SK-N-SH treated with all-trans-retinoic acid at 6 μM for 48 hours (cell line): ENCODE measurements around the gene GGTLC2.

Source experiments
- BACH2 ChIP-seq: fragments of 250-450 bp; sonication (Bioruptor Pico); IDR thresholded peaks from 2 replicates; pipeline ENCODE4 v1.9.0; 2021; ENCODE audit warnings: mild to moderate bottlenecking, borderline replicate concordance
- CREB5 ChIP-seq: fragments of 250-450 bp; sonication (Bioruptor Pico); IDR thresholded peaks from 2 replicates; pipeline ENCODE4 v1.5.1; 2020; ENCODE audit warnings: low read depth, mild to moderate bottlenecking, moderate library complexity
- ESRRG ChIP-seq: fragments of 250-450 bp; sonication (Bioruptor Pico); IDR thresholded peaks from 2 replicates; pipeline ENCODE4 v1.6.1; 2021; ENCODE audit warnings: mild to moderate bottlenecking
- GLIS3 ChIP-seq: fragments of 250-450 bp; sonication (Bioruptor Pico); IDR thresholded peaks from 2 replicates; pipeline ENCODE4 v1.5.0; 2020; ENCODE audit warnings: mild to moderate bottlenecking, moderate library complexity
- ISL1 ChIP-seq: fragments of 250-450 bp; sonication (Bioruptor Pico); IDR thresholded peaks from 2 replicates; pipeline ENCODE4 v2.1.2; 2022; ENCODE audit warnings: mild to moderate bottlenecking, moderate library complexity
- OSR1 ChIP-seq: fragments of 250-450 bp; sonication (Bioruptor Pico); IDR thresholded peaks from 2 replicates; pipeline ENCODE4 v1.8.0; 2022; ENCODE audit warnings: moderate library complexity, mild to moderate bottlenecking, inconsistent platforms
- ZFP3 ChIP-seq: fragments of 250-450 bp; sonication (Bioruptor Pico); IDR thresholded peaks from 2 replicates; pipeline ENCODE4 v1.5.0; 2020; ENCODE audit warnings: mild to moderate bottlenecking, moderate library complexity
- ZFP30 ChIP-seq: fragments of 450-650 bp; formaldehyde crosslinking; IDR thresholded peaks from 2 replicates; pipeline ENCODE4 v1.5.0; 2022; ENCODE audit warnings: mild to moderate bottlenecking, moderate library complexity
- ZNF565 ChIP-seq: fragments of 450-650 bp; formaldehyde crosslinking; conservative IDR thresholded peaks from 2 replicates; pipeline ENCODE4 v1.5.0; 2020; ENCODE audit warnings: low read depth, mild to moderate bottlenecking, moderate library complexity
- ZNF8 ChIP-seq: fragments of 450-650 bp; formaldehyde crosslinking; IDR thresholded peaks from 2 replicates; pipeline ENCODE4 v1.5.0; 2020; ENCODE audit warnings: mild to moderate bottlenecking, moderate library complexity

DNA sequence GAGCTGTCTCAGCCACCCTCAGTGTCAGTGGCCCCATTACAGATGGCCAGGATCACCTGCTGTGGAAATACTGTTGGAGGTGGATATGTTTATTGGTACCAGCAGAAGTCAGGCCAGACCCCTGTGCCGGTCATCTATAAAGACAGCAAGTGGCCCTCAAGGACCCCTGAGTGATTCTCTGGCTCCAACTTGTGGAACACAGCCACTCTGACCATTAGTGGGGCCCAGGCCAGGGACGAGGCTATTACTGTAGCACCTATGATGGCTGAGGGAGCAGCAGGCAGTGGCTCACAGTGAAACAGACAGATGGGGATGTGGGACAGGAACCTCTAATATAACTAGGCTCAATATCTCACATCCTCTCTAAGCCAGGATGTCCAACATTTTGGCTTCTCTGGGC lies 25.5 kb upstream of the GGTLC2 start:
- no peak for TF ChIP-seq ZFP30
- TF ChIP-seq CREB5 (CRISPR knock-in tag), result no peak
- TF ChIP-seq GLIS3, result no peak
- no peak for TF ChIP-seq ZNF565 (CRISPR knock-in tag)
- TF ChIP-seq ESRRG (CRISPR knock-in tag), result no peak
- TF ChIP-seq OSR1, result no peak
- TF ChIP-seq ISL1 (CRISPR knock-in tag), result no peak
- TF ChIP-seq ZFP3 (CRISPR knock-in tag), result no peak
- TF ChIP-seq BACH2 (CRISPR knock-in tag), result no peak
- no peak for TF ChIP-seq ZNF8 (CRISPR knock-in tag)
